HG03520 (cell line): Measurements from ENCODE around the gene EHF.
"Not testable (repeated sequence)": the region's sequence is repeated elsewhere in the genome, so short reads cannot be mapped to it uniquely, and the experiment has no call there.

ENCODE experiments used
- ATAC-seq: cut with Tn5 transposase; IDR thresholded peaks from one replicate; pipeline ENCODE4 v1.9.1; 2021; ENCODE audit warnings: mild to moderate bottlenecking, moderate library complexity; ENCODE audit not compliant: unreplicated experiment

The EHF gene

GRCh38 chr11:34620820-34621792 is at the start of gene EHF:
EHF (plus strand) TSS chr11:34621093; CDS start chr11:34642631, 21,538 bp downstream.
- ATAC-seq, result no peak

DNA sequence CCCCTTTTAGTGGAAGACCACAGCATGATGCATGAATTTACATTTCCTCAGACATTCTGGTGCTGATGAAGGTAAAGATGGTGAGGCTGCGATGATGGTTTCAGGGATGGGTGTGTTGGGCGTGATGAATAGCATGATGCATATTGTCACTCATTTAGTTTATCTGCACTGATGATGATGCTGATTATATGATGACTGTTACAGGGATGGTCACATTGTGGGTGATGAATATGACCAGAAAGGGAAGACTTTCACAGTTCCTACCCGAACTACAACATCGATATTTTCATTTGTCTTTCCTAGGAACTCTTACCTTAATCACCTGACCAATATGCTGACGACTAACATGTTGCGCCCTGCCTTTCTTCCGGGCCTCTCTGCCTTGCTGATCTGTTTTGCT is 47.4 kb upstream of the EHF start:
- ATAC-seq, result no peak

- no peak for ATAC-seq
Measured at GRCh38 chr11:34575261-34575660, 45.6 kb upstream of the EHF start.

- ATAC-seq, result no peak
Measured at GRCh38 chr11:34575671-34576070, 45.2 kb upstream of the EHF start.

GRCh38 chr11:34576331-34576730 is 44.6 kb upstream of the EHF start:
- no peak for ATAC-seq

DNA sequence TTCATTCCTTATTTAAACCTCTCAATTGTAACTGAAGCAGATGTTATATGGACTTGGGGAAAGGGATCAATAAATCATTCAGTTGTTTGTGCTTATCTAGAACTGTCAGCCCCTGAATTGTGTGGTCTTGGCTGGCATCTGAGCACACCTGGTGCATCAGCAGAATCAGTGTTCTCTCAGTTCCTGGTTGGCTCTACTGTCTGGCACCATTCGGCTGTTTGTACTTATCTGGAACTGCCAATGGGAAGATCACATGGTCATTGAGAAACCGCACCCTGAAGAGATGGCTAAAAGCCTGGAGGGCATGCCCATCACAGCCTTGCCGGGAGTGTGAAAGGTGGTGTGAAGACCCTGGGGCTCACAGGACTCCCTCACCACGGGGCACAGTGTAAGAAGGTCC is 37.1 kb upstream of the EHF start:
- ATAC-seq, result no peak

DNA sequence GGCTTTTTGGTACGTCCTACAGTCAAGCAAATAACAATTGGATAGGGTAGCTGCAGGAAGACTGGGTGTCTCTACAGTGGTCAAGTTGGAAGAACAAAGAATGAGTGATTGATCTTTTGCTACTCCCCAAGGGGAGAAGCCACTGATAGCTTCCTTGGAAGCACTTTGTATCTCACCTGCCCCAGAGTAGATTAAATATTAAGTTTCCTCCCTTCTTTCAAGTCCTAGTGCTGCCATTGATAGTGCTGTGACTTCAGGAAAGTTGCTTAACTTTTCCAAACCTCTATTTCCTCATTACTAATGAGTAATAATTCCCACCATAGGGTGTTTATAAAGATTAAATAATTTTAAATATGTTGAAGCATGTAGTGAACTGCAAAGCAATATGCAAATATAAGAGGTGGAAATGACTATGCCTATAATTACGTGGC is 35.6 kb upstream of the EHF start:
- ATAC-seq, result peak; percentile 11

DNA sequence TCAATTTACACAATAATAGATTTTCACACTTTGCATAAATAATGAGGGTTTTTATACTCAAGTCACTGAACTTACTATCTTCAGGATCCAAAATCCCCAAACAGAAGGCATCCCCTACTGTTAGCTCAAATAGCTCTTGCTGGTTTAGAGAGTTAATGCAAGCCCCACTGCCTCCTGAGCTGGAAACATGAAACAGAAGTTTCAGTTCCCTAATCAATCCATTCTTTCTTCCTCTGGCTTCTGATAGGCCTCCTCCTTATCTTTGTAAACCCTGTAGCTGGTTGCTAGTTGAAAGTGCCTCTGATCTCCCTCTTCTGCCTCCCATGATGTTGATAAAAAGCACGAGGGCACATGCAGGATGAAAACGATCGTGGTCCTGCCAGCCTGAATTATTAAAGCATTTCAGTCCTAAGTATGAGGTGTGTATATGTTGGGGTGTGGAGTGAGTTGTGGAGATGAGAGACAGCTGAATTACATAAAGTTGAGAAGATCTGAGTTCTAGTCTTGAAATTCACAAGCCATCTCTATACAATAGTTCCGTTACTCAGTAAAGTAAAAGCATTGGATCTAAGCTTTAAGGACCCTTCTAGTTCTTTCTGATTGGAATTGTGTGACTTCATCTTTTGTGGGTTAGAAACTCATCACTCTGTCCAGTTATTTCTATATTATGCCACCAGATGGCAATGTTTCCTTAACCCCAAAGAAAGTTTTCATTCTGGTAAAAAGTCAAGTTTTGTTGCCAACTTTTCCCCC is 35.0 kb upstream of the EHF start:
- ATAC-seq, result peak; percentile 78

GRCh38 chr11:34586488-34587281 is 34.2 kb upstream of the EHF start:
- ATAC-seq, result no peak

GRCh38 chr11:34587282-34587677 is 33.6 kb upstream of the EHF start:
- no peak for ATAC-seq

GRCh38 chr11:34588023-34588422 is 32.9 kb upstream of the EHF start:
- ATAC-seq, result no peak

GRCh38 chr11:34588701-34589100 is 32.2 kb upstream of the EHF start:
- no peak for ATAC-seq

DNA sequence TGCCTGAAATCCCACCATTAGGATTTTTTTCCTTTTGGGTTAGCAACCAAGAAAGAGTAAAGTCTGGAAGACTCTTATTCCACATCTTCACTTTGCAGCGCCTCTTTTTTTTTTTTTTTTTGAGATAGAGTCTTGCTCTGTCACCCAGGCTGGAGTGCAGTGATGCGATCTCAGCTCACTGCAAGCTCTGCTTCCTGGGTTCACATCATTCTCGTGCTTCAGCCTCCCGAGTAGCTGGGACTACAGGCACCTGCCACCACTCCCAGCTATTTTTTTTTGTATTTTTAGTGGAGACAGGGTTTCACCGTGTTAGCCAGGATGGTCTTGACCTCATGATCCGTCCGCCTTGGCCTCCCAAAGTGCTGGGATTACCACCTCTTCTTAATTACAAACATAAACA is 31.7 kb upstream of the EHF start:
- not testable (repeated sequence) for ATAC-seq

GRCh38 chr11:34593085-34593484 is 27.8 kb upstream of the EHF start:
- no peak for ATAC-seq

DNA sequence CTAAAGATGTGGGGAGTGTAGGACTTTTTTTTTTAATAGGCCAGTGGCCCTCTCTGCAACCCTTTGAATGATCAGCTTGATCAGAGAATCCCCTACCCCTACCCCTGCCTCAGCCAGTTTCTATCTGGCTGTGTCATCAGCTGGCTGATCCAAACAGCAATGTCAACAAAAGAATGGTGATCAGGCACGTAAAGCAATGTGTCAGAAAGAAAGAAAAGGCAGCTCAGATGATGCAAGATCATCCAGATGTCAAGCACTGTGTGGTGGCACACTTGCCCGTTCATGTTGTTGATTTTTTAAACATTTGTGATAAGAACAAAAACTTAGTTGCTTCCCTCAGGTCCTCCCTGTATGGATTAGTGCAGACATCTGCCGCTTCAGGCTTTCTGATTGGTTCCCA is 26.3 kb upstream of the EHF start:
- ATAC-seq, result no peak

DNA sequence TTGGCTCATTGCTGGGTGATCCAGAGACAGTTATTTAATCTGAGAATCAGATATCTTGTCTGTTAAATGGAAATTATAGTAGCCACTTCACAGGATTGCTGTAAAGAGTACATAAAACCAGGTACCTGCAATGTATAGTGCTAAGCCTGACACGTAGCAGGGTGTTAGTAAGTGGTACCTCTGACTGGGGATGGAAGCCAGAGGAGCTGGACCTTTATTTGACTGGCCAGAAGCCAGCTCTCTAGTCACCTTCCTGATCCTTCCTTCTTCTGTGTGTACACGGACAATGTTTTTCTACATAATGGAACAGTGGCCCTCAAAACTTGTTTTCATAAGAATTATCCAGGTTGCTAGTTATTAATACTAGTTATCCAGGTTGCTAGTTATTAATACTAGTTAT is 25.5 kb upstream of the EHF start:
- no peak for ATAC-seq

GRCh38 chr11:34595960-34596644 is 24.8 kb upstream of the EHF start:
- ATAC-seq, result no peak

DNA sequence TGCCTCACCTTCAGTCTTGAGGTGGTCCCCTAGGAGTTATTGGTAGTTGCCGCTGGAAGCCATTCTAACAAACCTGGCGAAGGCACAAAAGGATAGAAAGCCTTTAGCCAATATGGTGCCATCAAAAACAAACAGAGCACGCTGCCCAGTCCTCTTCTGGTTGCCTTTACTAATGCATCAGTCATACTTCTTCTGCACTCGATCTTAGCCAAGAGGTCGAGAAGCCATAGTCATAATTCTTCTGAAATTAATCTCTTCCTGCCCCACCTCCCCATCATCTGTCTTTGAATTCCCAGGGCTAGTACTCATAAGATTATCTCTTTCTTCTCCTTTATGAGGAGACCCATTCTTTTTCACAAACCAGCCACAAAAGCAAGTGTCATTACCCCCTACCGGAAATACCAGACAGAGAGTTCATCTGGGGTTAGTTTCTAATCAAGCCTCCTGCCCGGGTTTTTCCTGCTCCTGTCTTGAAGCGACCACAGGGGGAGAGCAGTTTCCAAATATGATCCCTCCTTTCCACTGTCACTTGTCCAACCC is 21.4 kb upstream of the EHF start:
- no peak for ATAC-seq

GRCh38 chr11:34600339-34601084 is 20.4 kb upstream of the EHF start:
- ATAC-seq, result no peak

DNA sequence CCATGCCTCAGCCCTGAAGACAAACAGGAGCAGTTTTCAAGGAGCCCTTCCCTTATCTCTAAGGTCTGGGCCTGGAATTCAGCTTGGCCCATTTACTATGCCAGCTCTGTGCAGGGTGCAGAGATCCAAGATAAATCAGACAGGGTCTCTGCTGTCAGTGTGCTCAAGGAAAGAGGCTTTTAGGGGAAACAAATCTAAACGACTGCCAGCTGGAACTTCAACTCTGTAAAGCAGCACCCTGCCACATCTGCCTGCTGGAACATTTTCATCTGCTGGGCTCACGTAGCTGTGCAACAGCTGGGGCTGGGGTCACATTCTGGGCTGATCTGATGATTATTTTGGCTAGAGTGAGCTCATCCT is 19.8 kb upstream of the EHF start:
- no peak for ATAC-seq
